Measurements from ENCODE around the gene CGGBP1. TPM values are rescaled to one million over a fixed set of nuclear protein-coding genes. Genes with fewer than 3 reads are reported as not detected.

CGGBP1 gene
- total RNA-seq, 2 donors from 2014 or later = 40.8 to 40.9 TPM

- Histone ChIP-seq H3K4me1 (no peaks in the 10 kb centered on the region), H3K36me3 (peaks cover 4% of the 10 kb centered on the region), H3K27me3 (no peaks in the 10 kb centered on the region), H3K4me3 (no peak overlapping the region), H3K9me3 (no peaks in the 10 kb centered on the region), H3K27ac (no peak overlapping the region)
- TF ChIP-seq CTCF (IDR thresholded peaks at IDR 0.05) = no peak
- no peak for DNase-seq (ENCODE audit: low spot score)
Observed at GRCh38 chr3:88090681-88091080, 31.9 kb upstream of the CGGBP1 start.

- no peaks in the 10 kb centered on the region for H3K27me3 ChIP-seq
- H3K4me1 ChIP-seq = peaks cover 0 to 12% of the 10 kb centered on the region in 2 donors
- no peaks in the 10 kb centered on the region for H3K9me3 ChIP-seq
- H3K36me3 ChIP-seq = no peaks in the 10 kb centered on the region
- H3K27ac ChIP-seq = no peak overlapping the region
- no peak for TF ChIP-seq CTCF (IDR thresholded peaks at IDR 0.05)
- no peak overlapping the region for H3K4me3 ChIP-seq
- DNase-seq (ENCODE audit: low spot score) = no peak
Observed at GRCh38 chr3:88084097-88084501, 25.3 kb upstream of the CGGBP1 start.

- H3K4me1 ChIP-seq = peaks cover 0 to 12% of the 10 kb centered on the region in 2 donors
- H3K36me3 ChIP-seq = no peaks in the 10 kb centered on the region
- no peaks in the 10 kb centered on the region for H3K9me3 ChIP-seq
- DNase-seq (ENCODE audit: low spot score) = no peak
- no peak overlapping the region for H3K4me3 ChIP-seq
- no peak for TF ChIP-seq CTCF (IDR thresholded peaks at IDR 0.05)
- no peaks in the 10 kb centered on the region for H3K27me3 ChIP-seq
- no peak overlapping the region for H3K27ac ChIP-seq
Observed at GRCh38 chr3:88082854-88083253, 24.0 kb upstream of the CGGBP1 start.

- Histone ChIP-seq H3K27ac (no peak overlapping the region), H3K36me3 (no peaks in the 10 kb centered on the region), H3K4me1 (peaks cover 0 to 12% of the 10 kb centered on the region in 2 donors), H3K9me3 (no peaks in the 10 kb centered on the region), H3K4me3 (no peak overlapping the region), H3K27me3 (no peaks in the 10 kb centered on the region)
- DNase-seq (ENCODE audit: low spot score) = no peak
- no peak for TF ChIP-seq CTCF (IDR thresholded peaks at IDR 0.05)
Observed at GRCh38 chr3:88078932-88079331, 20.1 kb upstream of the CGGBP1 start.

GRCh38 chr3:88076712-88077111 is 17.9 kb upstream of the CGGBP1 start:
- Histone ChIP-seq H3K4me1 (peaks cover 0 to 11% of the 10 kb centered on the region in 2 donors), H3K4me3 (no peak overlapping the region), H3K27ac (no peak overlapping the region), H3K27me3 (no peaks in the 10 kb centered on the region), H3K36me3 (no peaks in the 10 kb centered on the region), H3K9me3 (no peaks in the 10 kb centered on the region)
- no peak for DNase-seq (ENCODE audit: low spot score)
- TF ChIP-seq CTCF (IDR thresholded peaks at IDR 0.05) = no peak

GRCh38 chr3:88075497-88075896 is 16.7 kb upstream of the CGGBP1 start:
- Histone ChIP-seq H3K27ac (no peak overlapping the region), H3K36me3 (no peaks in the 10 kb centered on the region), H3K4me3 (no peak overlapping the region), H3K27me3 (no peaks in the 10 kb centered on the region), H3K4me1 (peaks cover 0 to 11% of the 10 kb centered on the region in 2 donors), H3K9me3 (no peaks in the 10 kb centered on the region)
- no peak for DNase-seq (ENCODE audit: low spot score)
- TF ChIP-seq CTCF (IDR thresholded peaks at IDR 0.05) = no peak
